Body of pancreas (tissue), 4 donors: ENCODE results near the gene SMG9. TPM values are rescaled to one million over a fixed set of nuclear protein-coding genes. Genes with fewer than 3 reads are reported as not detected.

Source experiments
- ATAC-seq: fragments of 150-250 bp; one replicate; pipeline ENCODE4 v1.9.1; 2016
- DNase-seq, 4 donors: peaks; one replicate each; pipeline ENCODE4 v3.0.0-alpha.2; 2019
- H3K27ac ChIP-seq, 4 donors: fragments of 200-600 bp; sonication (generic); 1 replicate in 3 of 4; 2 replicates in 1 of 4; pipeline versions ENCODE4 v1.5.1 to v1.6.1; 2016 to 2019; ENCODE audit warnings: mild to moderate bottlenecking in 1 of 4, mixed read lengths in 1 of 4, moderate library complexity in 1 of 4
- H3K27me3 ChIP-seq, 2 donors: fragments of 200-600 bp; sonication (generic); one replicate each; pipeline ENCODE4 v1.6.0; 2016; ENCODE audit warnings: mild to moderate bottlenecking in 1 of 2
- H3K36me3 ChIP-seq, 2 donors: fragments of 200-600 bp; sonication (generic); replicated peaks in 1 of 2; 2 replicates each; pipeline ENCODE4 v1.5.1; 2016; ENCODE audit warnings: low read depth in 2 of 2; ENCODE audit not compliant: insufficient read depth in 1 of 2
- H3K4me1 ChIP-seq: fragments of 200-600 bp; sonication (generic); one replicate; pipeline ENCODE4 v1.6.0; 2016
- H3K4me3 ChIP-seq, 2 donors: fragments of 200-600 bp; sonication (generic); 1 replicate in 1 of 2; 2 replicates in 1 of 2; pipeline ENCODE4 v1.5.1; 2016 to 2019
- H3K9me3 ChIP-seq, 3 donors: fragments of 200-600 bp; sonication (generic); 1 replicate in 2 of 3; 2 replicates in 1 of 3; pipeline ENCODE4 v1.5.1; 2016
- CTCF ChIP-seq, 7 experiments: fragments of 450-650 bp in 4 of 7; fragments of 200-600 bp in 3 of 7; sonication (generic) in 3 of 7; IDR thresholded peaks; one replicate each; pipeline ENCODE4 v1.5.1; 2016 to 2019; ENCODE audit warnings: antibody characterized with exemption in 7 of 7
- POLR2A ChIP-seq, 3 donors: fragments of 450-650 bp; IDR thresholded peaks; one replicate each; pipeline ENCODE4 v1.6.1; 2016; ENCODE audit warnings: antibody characterized with exemption in 3 of 3, mild to moderate bottlenecking in 2 of 3
- WGBS, 2 donors: methylation state at CpG; one replicate each; pipeline ENCODE4 v1.1.5; 2017; 5-methylcytosine and 5-hydroxymethylcytosine counted together
- intact Hi-C: fragments of 100-400 bp; cut with DNase I; formaldehyde crosslinking; loops from one replicate; pipeline ENCODE4 v1.15.1; 2023
- total RNA-seq, 2 donors: library from RNA; depleted of rRNA; stranded (reverse); fragments of >200 nt; gene quantifications; one replicate each; pipeline ENCODE4 v1.1.0, GENCODE V29; 2016

The SMG9 gene
- total RNA-seq, 2 donors from 2014 or later, result 8.3 to 52.1 TPM

- no peaks in the 10 kb centered on the region for H3K36me3 ChIP-seq
- DNase-seq (no peak), ATAC-seq (no peak)
- intact Hi-C loops, result no loop called here
- H3K27ac ChIP-seq, result no peak overlapping the region
- WGBS, 2 donors, result 25 to 26% methylated on average over 3 of the region's 3 CpGs
- no peak for TF ChIP-seq POLR2A (IDR thresholded peaks at IDR 0.05)
- TF ChIP-seq CTCF (IDR thresholded peaks at IDR 0.05), result no peak
- no peaks in the 10 kb centered on the region for H3K4me1 ChIP-seq
- no peaks in the 10 kb centered on the region for H3K27me3 ChIP-seq
- H3K9me3 ChIP-seq, result no peaks in the 10 kb centered on the region
- no peak overlapping the region for H3K4me3 ChIP-seq
Observed at GRCh38 chr19:43790587-43790986, 35.8 kb upstream of the SMG9 start.

GRCh38 chr19:43789029-43789428 lies 34.3 kb upstream of the SMG9 start:
- TF ChIP-seq CTCF (IDR thresholded peaks at IDR 0.05) (no peak), POLR2A (IDR thresholded peaks at IDR 0.05) (no peak)
- no peaks in the 10 kb centered on the region for H3K27me3 ChIP-seq
- 3 to 10% methylated on average over 3 of the region's 3 CpGs for WGBS, 2 donors
- H3K9me3 ChIP-seq, result no peaks in the 10 kb centered on the region
- no peak for ATAC-seq
- H3K4me1 ChIP-seq, result no peaks in the 10 kb centered on the region
- no peak for DNase-seq
- intact Hi-C loops, result no loop called here
- H3K4me3 ChIP-seq, result no peak overlapping the region
- H3K36me3 ChIP-seq, result no peaks in the 10 kb centered on the region
- H3K27ac ChIP-seq, result no peak overlapping the region

GRCh38 chr19:43786665-43787064 lies 31.9 kb upstream of the SMG9 start:
- intact Hi-C loops, result no loop called here
- Histone ChIP-seq H3K36me3 (no peaks in the 10 kb centered on the region), H3K9me3 (no peaks in the 10 kb centered on the region), H3K4me1 (no peaks in the 10 kb centered on the region), H3K27me3 (no peaks in the 10 kb centered on the region), H3K27ac (no peak overlapping the region), H3K4me3 (no peak overlapping the region)
- TF ChIP-seq CTCF (IDR thresholded peaks at IDR 0.05) (no peak), POLR2A (IDR thresholded peaks at IDR 0.05) (no peak)
- 20 to 47% methylated on average over 1 of the region's 1 CpG for WGBS, 2 donors
- ATAC-seq (no peak), DNase-seq (no peak)

GRCh38 chr19:43784981-43785808 lies 30.4 kb upstream of the SMG9 start:
- no peak overlapping the region for H3K27ac ChIP-seq
- no peaks in the 10 kb centered on the region for H3K36me3 ChIP-seq
- intact Hi-C loops, result loop anchor here (5.0 kb wide), 1 partner anchor 38 kb away; no protein-coding TSS in a partner anchor
- H3K27me3 ChIP-seq, result no peaks in the 10 kb centered on the region
- no peak overlapping the region for H3K4me3 ChIP-seq
- H3K9me3 ChIP-seq, result no peaks in the 10 kb centered on the region
- 7 to 14% methylated on average over 10 of the region's 10 CpGs for WGBS, 2 donors
- DNase-seq, result peak in 3 of 4 donors; percentile 46 to 63 (median 51)
- peak; percentile 68 for ATAC-seq
- H3K4me1 ChIP-seq, result no peaks in the 10 kb centered on the region
- no peak for TF ChIP-seq POLR2A (IDR thresholded peaks at IDR 0.05)
- peak; percentile 81 to 94 (median 90) for TF ChIP-seq CTCF (IDR thresholded peaks at IDR 0.05)
